Smooth muscle cell (in vitro differentiated cells): Measurements from ENCODE around the gene SLC66A1. TPM values are rescaled to one million over a fixed set of nuclear protein-coding genes. Genes with fewer than 3 reads are reported as not detected.
A peak's percentile ranks its signal among the peaks of the same experiment; 100 is the strongest.

Experiments
- DNase-seq: peaks from one replicate; lab custom pipeline; 2025; ENCODE audit not compliant: unreplicated experiment; lab: John Stamatoyannopoulos, UW
- H2AFZ ChIP-seq: fragments of 200-600 bp; sonication (generic); 2 replicates; pipeline ENCODE4 v1.6.0; 2016; ENCODE audit warnings: antibody characterized with exemption, low read depth, mild to moderate bottlenecking
- H3F3A ChIP-seq: fragments of 200-600 bp; sonication (generic); 2 replicates; pipeline ENCODE4 v1.6.0; 2017; ENCODE audit warnings: antibody characterized with exemption, low read depth
- H3K27ac ChIP-seq: fragments of 200-600 bp; sonication (generic); 2 replicates; pipeline ENCODE4 v1.5.1; 2016; ENCODE audit warnings: low read depth, mild to moderate bottlenecking
- H3K27me3 ChIP-seq: fragments of 200-600 bp; sonication (generic); 2 replicates; pipeline ENCODE4 v1.6.1; 2016; ENCODE audit warnings: low read depth, mild to moderate bottlenecking
- H3K36me3 ChIP-seq: fragments of 200-600 bp; sonication (generic); 2 replicates; pipeline ENCODE4 v1.5.1; 2016; ENCODE audit warnings: low read depth
- H3K4me1 ChIP-seq: fragments of 200-600 bp; sonication (generic); 2 replicates; pipeline ENCODE4 v1.5.1; 2016; ENCODE audit warnings: low read depth
- H3K4me2 ChIP-seq: fragments of 200-600 bp; sonication (generic); 2 replicates; pipeline ENCODE4 v1.6.0; 2016; ENCODE audit warnings: mild to moderate bottlenecking
- H3K4me3 ChIP-seq: fragments of 200-600 bp; sonication (generic); 2 replicates; pipeline ENCODE4 v1.5.1; 2016; ENCODE audit warnings: mild to moderate bottlenecking
- H3K79me2 ChIP-seq: fragments of 200-600 bp; sonication (generic); 2 replicates; pipeline ENCODE4 v1.6.0; 2016; ENCODE audit warnings: low read depth, mild to moderate bottlenecking
- H3K9ac ChIP-seq: fragments of 200-600 bp; sonication (generic); 2 replicates; pipeline ENCODE4 v1.6.0; 2016; ENCODE audit warnings: low read depth
- H3K9me3 ChIP-seq: fragments of 200-600 bp; sonication (generic); replicated peaks from 2 replicates; pipeline ENCODE4 v1.5.1; 2016; ENCODE audit warnings: low read depth
- H4K20me1 ChIP-seq: fragments of 200-600 bp; sonication (generic); 2 replicates; pipeline ENCODE4 v1.6.0; 2016; ENCODE audit warnings: low read depth
- CTCF ChIP-seq: fragments of 200-600 bp; sonication (generic); IDR thresholded peaks from 2 replicates; pipeline ENCODE4 v1.5.1; 2017; ENCODE audit warnings: borderline replicate concordance, mild to moderate bottlenecking, antibody characterized with exemption; ENCODE audit not compliant: insufficient read depth, poor library complexity, severe bottlenecking
- WGBS: methylation state at CpG from one replicate; pipeline ENCODE4 v1.1.7; 2016; ENCODE audit warnings: low lambda C conversion rate; 5-methylcytosine and 5-hydroxymethylcytosine counted together
- polyA plus RNA-seq: library from polyadenylated mRNA; unstranded; fragments of >200 nt; fragmentation: Nextera tagmentation; extraction: Ambion mirVana; gene quantifications from 2 replicates; pipeline ENCODE4 v1.2.1, GENCODE V29; 2016
- total RNA-seq: library from RNA; depleted of rRNA; stranded (reverse); fragments of >200 nt; gene quantifications from 2 replicates; pipeline ENCODE4 v1.2.3, GENCODE V29; 2014

Gene SLC66A1
- total and polyA plus RNA-seq, 2 experiments from 2014 or later, result 21.9 to 23.9 TPM

GRCh38 chr1:19373211-19374082 is 61.3 kb downstream of the SLC66A1 start:
- no peaks in the 10 kb centered on the region for H3K4me1 ChIP-seq
- 95% methylated on average over 15 of the region's 15 CpGs for WGBS
- TF ChIP-seq CTCF, result no peak
- H3K27me3 ChIP-seq, result no peaks in the 10 kb centered on the region
- no peak for DNase-seq
- H2AFZ ChIP-seq, result no peak overlapping the region
- H3K4me2 ChIP-seq, result no peak overlapping the region
- H3K9me3 ChIP-seq, result no peaks in the 10 kb centered on the region
- H3K79me2 ChIP-seq, result peaks cover 8% of the 10 kb centered on the region
- peaks cover 97% of the 10 kb centered on the region for H4K20me1 ChIP-seq
- H3K4me3 ChIP-seq, result no peak overlapping the region
- H3F3A ChIP-seq, result no peaks in the 10 kb centered on the region
- peaks cover 16% of the 10 kb centered on the region for H3K36me3 ChIP-seq
- H3K9ac ChIP-seq, result no peak overlapping the region
- no peak overlapping the region for H3K27ac ChIP-seq

- DNase-seq, result no peak
- H2AFZ ChIP-seq, result no peak overlapping the region
- peaks cover 16% of the 10 kb centered on the region for H3K36me3 ChIP-seq
- 89% methylated on average over 14 of the region's 14 CpGs for WGBS
- TF ChIP-seq CTCF, result peak; percentile 41
- peaks cover 97% of the 10 kb centered on the region for H4K20me1 ChIP-seq
- H3K4me3 ChIP-seq, result no peak overlapping the region
- H3K4me2 ChIP-seq, result no peak overlapping the region
- H3F3A ChIP-seq, result no peaks in the 10 kb centered on the region
- H3K9ac ChIP-seq, result no peak overlapping the region
- no peaks in the 10 kb centered on the region for H3K4me1 ChIP-seq
- no peak overlapping the region for H3K27ac ChIP-seq
- peaks cover 8% of the 10 kb centered on the region for H3K79me2 ChIP-seq
- H3K27me3 ChIP-seq, result no peaks in the 10 kb centered on the region
- H3K9me3 ChIP-seq, result no peaks in the 10 kb centered on the region
Measured at GRCh38 chr1:19374083-19374801, 62.1 kb downstream of the SLC66A1 start.

GRCh38 chr1:19374926-19375325 is 62.8 kb downstream of the SLC66A1 start:
- Histone ChIP-seq H3K79me2 (peaks cover 7% of the 10 kb centered on the region), H3K4me3 (no peak overlapping the region), H3F3A (no peaks in the 10 kb centered on the region), H3K4me1 (no peaks in the 10 kb centered on the region), H3K9ac (no peak overlapping the region), H4K20me1 (peaks cover 94% of the 10 kb centered on the region), H3K27ac (no peak overlapping the region), H3K4me2 (no peak overlapping the region), H2AFZ (no peak overlapping the region), H3K27me3 (no peaks in the 10 kb centered on the region), H3K9me3 (no peaks in the 10 kb centered on the region), H3K36me3 (peaks cover 16% of the 10 kb centered on the region)
- no peak for TF ChIP-seq CTCF
- 95% methylated on average over 8 of the region's 8 CpGs for WGBS
- DNase-seq, result no peak
